ENCODE results near the gene TGM2.

The TGM2 gene

DNA sequence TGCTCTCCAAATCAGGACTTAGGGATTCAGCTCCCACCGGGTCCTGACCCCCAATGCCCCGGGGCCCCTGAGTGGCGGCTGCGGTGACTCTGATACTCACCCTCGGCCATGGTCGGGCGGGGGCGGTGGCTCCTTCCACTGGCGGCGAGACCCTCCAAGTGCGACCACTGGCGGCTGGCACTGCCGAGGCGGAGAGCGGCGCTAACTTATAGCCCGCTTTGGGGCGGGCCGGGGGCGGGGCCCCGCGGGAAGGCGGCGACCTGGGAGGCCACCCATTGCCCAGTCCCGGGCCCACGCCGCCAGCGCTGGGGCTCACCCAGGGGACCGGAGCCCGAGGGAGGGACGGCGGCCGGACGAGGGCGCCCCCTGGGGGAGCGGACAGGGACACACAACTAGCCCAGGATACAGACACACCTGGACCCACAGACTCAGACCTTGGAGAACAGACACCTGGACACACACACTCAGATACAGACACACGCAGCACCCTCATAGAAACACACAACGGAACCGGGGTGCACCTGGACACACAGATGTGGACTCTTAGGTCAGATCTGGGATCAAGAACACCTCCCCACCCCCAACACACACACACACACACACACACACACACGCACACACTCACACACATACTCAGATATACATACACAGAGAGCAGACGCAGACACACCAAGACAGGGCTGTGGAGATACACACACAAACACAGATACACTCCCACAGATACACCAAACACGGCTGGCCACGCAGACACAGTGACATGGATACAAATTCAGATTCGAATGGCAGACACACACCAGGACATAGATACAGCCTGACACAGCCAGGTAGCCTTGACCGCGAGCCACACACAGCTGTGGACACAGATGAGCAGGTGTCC, at the start of gene TGM2:
TSS of gene TGM2 (minus strand) at position 182 of the 877 bp plus-strand sequence. CDS start at position 110, 72 bp downstream.
- no peak for DNase-seq

DNA sequence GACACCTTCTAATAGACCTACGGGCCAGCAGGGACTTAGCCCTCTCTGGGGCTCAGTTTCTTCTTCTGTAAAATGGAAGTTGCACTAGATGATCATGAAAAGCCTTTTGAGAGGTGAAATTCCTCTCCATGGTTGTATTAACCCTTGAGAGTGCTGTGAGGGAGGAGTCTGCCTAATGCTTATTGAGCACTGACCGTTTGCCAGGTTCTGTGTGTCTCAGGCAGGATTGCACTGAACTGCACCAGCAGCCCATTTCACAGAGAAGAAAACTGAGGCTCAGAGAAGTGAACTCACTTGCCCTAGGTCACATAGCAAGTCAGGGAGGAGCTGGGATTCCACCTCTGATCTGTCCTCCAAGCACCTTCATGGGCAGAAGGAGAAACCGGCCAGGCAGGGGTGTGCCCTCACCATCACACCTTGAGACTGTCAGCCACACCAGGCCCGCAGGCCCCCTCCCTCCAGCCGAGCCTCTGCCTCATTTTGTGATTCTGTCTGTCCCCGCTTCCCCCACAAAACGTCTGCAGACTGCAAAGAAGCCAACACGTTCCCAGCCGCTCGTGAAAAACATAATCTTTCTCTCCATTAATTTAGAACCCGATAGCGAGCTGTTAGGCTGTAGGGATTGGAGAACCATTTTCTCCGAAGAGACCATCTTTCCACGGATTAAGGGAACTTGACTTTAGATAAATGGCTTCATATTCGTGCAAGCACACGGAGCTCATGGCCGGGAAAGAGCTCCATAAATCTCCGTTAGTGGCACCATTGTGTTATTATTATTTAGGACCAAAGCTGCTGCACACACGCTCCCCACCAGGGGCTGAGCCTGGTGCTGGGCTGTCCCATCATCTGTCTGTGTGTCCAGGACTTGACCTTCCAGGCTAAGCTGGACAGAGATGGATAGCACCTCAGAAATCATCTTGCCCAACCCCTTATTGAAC, 49.5 kb upstream of the TGM2 start:
- DNase-seq = no peak

DNA sequence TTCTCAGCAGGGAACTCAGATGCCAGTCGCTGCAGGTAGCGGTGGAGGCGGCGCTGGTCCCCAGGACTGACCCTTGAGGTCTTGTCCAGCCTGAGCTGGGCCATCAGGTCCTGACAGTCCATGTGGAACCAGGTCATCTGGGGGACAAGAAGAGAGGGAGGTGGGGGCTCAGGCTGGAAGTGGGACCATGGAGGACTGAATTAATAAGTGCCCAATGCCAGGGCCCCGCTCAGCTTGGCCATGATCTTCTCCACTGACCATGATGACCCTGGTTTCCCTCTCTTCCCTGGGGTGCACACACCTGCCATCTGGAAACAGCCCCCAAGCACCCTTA, 48.5 kb upstream of the TGM2 start:
- no peak for DNase-seq

- DNase-seq = no peak
Observed at GRCh38 chr20:38212806-38213606, 47.9 kb upstream of the TGM2 start.

DNA sequence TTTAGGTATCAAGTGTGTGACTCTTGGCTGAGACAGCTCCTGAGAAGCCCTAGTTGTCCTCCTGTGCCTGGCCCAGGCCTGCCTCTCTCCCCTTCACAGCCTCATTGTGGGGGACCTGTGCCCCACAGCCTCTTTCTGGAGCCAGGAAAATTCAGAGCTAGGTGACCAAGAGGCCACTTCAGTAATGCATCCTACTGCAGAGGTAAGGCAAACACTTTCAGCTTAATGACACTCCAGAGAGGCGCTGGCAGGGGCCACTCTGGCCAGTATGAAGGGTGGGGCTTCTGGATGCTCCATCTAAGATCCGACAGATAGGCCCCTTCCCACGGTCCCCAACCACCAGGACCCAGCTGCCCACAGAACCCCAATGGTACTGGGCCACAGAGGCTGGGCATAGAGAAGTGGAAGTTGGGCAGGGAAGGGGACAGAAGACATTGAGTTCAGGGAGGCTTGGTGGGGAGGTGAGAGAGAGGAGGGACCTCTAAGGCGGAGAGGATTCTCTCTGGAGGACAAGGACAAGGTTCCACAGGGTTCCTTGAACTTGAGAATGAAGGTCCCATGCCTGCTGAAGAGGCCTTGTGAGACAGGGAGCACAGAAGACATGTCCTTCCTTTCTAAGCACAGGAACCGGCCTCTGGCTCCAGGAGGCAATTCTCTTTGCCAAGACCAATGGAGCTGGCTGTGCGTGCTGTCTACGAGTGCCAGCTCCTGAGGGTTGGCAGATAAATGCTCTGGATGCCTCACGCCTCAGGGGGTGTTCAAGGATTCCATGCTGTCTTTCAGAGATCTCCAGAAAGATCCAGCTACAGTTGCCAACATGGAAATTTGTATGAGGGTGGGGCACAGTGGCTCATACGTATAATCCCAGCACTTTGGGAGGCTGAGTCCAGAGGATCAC, 46.4 kb upstream of the TGM2 start:
- DNase-seq = no peak

GRCh38 chr20:38210741-38211140, 45.7 kb upstream of the TGM2 start:
- no peak for DNase-seq

- no peak for DNase-seq
Observed at GRCh38 chr20:38209736-38210405, 44.8 kb upstream of the TGM2 start.

DNA sequence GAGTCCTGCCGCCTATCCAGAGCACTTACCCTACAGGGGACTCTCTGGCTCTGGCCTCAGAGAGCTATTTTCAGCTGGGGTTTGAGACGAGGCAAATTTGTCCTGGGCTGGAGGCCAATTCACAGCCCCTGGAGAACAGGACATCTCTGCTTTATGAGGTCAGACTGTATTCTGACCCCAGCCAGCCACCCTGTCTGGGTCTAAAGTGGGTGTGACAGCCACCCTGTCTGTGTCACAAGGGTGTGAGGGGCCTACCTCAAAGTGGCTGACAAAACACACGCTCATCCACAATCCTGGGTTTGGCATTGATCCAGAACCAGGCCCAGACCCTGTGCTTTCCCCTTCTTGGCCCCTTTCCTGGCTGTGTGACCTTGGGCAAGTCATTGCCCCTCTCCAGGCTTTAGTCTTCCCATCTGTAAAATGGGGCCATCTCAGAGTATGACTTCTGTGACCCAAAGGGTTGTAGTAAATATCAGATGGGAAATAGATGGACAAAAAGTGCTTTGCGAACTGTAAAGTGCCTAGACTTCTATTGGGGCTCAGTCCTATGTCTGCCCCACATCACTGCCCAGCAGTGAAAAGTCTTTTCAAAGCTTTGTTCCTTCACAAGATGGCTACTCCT, 44.1 kb upstream of the TGM2 start:
- no peak for DNase-seq

DNA sequence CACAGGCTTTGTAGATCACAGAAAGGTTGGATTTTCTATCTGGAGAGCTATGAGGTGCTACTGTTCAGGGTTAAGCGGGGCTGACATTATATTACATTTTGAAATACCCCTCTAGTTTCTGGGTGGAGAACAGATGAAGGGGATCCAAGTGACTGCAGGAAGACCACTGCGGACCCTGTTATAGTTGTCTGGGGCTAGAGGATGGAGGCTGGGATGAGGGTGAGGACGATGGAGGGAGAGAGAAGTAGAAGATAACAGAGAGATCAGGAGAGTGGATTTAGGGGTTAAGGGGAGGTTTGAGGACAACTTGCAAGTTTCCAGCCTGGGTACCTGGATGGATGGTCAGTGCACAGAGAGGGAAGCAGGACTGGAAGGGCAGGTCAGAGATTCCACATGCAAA, 43.5 kb upstream of the TGM2 start:
- no peak for DNase-seq

DNA sequence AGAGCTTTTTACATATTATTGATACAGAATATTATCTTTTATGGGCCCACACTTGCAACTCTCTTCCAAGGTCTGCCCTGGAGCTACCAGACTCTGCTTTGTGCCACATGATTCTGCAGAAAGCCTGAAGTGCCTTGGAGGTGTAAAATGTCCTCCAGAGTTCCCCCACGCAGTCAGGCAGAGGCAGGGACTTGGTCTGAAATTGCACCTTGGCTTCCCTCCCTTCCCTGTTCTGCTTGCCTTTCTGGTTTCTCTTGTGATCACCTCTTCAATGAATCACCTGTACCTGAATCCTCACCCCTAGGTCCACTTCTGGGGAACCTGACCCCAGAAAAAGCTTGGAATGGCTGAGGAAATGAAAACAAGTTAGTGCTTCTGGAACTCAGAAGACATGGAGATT, 43.0 kb upstream of the TGM2 start:
- no peak for DNase-seq

- no peak for DNase-seq
Observed at GRCh38 chr20:38207621-38208020, 42.6 kb upstream of the TGM2 start.

DNA sequence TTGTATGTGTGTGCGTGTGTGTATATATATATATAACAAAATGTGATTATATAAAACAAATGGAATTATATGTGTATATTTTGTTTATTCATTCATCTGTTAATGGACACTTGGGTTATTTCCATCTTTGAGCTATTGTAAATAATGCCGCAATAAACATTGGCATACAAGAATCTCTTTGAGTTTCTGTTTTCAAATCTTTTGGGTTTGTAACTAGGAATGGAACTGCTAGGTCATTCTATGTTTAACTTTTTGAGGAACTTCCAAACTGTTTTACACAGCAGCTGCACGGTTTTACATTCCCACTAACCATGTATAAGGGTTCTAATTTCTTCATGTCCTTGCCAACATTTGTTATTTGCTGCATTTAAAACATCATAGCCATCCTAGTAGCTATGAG, 39.9 kb upstream of the TGM2 start:
- DNase-seq = no peak

DNA sequence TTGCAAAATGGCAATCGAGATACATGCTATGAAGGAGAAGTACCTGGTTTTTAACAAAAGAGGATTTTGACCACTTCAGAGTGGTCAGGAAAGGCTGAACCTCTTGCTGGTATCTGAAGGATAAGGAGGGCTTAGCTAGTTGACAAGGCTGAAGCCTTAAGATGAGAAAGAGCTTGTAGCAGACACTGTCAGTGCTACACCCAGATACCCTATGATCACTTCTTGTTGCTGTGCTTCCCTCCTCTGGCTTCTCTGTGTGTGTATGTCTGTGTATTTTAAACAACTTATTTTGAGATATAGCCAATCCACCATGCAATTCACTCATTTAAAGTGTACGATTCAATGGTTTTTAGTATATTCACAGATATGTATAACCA, 38.9 kb upstream of the TGM2 start:
- no peak for DNase-seq

DNA sequence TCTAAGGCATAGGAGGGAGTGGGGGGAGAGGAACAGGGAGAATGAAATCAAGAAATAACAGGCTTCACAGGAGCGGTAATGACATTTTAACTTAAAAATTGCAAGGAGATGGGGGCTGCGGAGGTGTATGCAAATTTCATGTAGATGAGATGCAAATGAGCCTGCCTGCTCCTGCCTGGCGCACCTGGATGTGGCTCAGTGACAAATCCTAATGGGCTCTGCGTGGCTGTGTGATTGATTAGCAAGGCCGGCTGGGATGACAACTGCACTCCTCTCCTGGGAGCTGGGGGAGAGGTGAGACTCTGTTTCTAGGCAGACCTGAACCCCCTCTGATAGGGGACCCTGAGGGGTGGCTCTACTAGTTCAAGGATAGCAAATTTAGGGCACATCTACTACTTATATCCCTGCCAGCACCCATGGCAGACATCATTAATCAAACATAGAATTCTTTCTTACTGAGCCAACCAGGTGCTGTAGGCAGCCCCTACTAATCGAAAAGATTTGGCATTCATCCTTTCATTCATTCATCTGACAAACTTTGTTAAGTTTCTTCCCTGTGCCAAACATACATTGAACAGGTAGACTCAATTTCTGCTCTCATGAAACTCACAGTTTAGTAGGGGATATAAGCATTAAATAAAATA, 38.4 kb upstream of the TGM2 start:
- no peak for DNase-seq

DNA sequence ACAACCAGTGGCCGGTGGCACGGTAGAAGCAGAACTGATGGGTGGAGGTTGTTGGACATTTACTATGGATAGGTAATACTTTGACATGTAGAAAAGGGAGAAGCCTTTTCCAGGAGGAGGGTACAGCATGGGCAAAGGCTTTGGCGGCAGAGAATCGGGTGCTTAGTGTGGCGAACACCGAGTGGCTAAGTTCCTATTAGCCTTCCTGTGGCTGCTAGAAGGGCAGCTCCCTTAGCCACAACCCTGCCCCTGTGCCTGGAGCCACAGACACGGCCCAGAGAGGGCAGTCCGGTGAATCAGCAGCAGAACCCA, 37.9 kb upstream of the TGM2 start:
- no peak for DNase-seq

DNA sequence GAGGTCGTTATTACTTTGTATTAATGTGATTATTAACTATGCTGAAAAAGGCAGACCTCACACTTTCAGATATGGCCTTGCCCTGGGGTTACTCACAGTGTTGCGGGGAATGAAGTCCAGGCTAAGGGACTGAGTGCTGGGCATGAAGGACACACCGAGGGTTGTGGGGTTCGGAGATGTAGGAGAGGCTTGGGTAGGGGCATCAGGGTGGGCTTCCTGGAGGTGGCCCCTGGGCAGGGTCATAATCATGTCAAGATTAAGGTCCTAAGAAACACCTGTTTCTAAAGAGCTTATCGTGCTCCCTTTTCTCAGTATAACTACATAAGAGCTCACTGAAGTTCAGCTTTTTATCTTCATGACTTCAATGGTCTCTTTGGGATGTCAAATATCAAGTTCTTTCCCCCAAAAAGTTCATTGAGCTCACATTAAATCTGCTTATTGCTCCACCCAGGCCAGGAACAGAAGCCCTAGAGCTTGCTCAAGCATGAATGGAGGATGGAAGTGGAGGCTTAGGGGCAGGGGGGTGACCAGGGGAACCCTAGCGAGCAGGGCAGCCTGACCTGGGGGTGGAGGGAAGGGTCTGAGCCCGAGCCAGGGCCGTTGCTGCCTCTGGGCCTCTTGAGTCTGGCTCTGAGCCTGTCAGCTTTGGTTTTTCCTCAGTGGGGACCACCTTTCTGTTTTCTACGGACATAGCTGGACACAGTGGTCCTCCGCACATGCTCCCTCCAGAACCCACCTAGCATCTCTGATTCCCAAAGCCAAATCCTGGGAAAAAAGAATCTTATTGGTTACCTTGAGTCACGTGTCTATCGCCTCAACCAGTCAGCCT, 37.3 kb upstream of the TGM2 start:
- DNase-seq = no peak

DNA sequence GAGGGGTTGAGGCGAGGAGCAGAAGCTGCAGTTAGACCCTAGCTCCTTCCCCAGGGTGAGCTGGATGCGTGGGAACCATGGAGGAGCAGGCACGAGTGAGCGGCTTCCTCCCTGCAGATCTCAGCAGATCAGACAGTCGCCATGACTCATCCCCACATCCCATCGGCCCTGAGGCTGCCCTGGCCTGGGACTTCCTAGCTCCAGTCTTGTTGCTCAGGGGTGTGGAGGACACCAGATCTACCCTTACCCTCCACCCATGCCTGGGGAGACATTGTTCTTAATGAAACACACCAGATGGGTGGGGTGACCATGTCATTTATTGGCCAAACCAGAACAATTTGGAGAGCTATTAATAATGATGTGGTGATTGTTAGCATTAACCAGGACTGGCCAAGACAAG, 36.3 kb upstream of the TGM2 start:
- DNase-seq = no peak

- no peak for DNase-seq
Observed at GRCh38 chr20:38200646-38201045, 35.6 kb upstream of the TGM2 start.

DNA sequence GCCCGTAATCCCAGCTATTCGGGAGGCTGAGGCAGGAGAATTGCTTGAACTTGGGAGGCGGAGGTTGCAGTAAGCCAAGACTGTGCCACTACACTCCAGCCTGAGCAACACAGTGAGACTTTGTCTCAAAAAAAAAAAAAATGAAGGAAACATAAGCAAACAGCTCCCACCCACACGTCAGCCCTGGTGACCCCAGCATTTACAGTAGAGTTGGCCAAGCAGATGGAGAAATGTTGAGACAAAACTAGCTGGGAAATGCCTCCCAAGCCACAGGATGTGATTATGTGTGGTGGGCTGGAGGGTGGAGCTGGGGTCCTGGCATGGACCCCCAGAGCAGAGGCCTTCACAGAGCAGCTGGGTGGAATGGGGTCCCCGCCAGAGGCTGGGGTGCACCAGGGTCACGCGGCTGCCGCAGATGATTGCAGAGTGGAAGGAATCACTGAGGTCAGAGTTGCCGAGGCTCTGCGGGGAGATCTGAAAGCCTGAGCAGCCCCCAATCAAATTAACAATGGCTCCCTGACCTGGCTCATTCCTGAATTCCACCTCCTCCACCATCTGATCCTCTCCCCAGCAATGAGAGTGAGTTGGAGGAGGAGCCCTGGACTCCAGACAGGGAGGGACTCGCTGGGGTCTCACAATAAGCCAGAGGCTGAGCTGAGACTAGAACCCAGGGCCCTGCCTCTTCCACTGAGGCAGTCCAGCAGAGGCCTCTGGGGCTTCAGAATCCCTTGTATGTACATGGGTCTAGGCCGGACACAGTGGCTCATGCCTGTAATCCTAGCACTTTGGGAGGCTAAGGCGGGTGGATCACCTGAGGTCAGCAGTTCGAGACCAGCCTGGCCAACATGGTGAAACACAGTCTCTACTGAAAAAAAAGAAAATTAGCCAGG, 34.7 kb upstream of the TGM2 start:
- no peak for DNase-seq
